Ammon's horn (tissue), 1 donor: ENCODE measurements around the gene RBM33.
A peak's percentile ranks its signal among the peaks of the same experiment; 100 is the strongest.

ENCODE experiments used
- DNase-seq: peaks from one replicate; pipeline ENCODE4 v3.0.0-alpha.2; 2016; ENCODE audit warnings: low spot score

RBM33 gene

GRCh38 chr7:155797262-155798250 is 153.1 kb downstream of the RBM33 start:
- no peak for DNase-seq

- no peak for DNase-seq
Measured at GRCh38 chr7:155798673-155799439, 154.4 kb downstream of the RBM33 start.

- DNase-seq: peak; percentile 24
Measured at GRCh38 chr7:155799514-155799913, 155.1 kb downstream of the RBM33 start.

GRCh38 chr7:155800301-155800700 is 155.8 kb downstream of the RBM33 start:
- DNase-seq: no peak

GRCh38 chr7:155800741-155801267 is 156.3 kb downstream of the RBM33 start:
- DNase-seq: no peak

- DNase-seq: no peak
Measured at GRCh38 chr7:155802291-155802690, 157.8 kb downstream of the RBM33 start.

- no peak for DNase-seq
Measured at GRCh38 chr7:155802906-155803417, 158.5 kb downstream of the RBM33 start.

GRCh38 chr7:155803418-155804376 is 159.2 kb downstream of the RBM33 start:
- no peak for DNase-seq

- DNase-seq: no peak
Measured at GRCh38 chr7:155804431-155804831, 160.0 kb downstream of the RBM33 start.

- DNase-seq: peak; percentile 59
Measured at GRCh38 chr7:155804897-155805825, 160.7 kb downstream of the RBM33 start.

GRCh38 chr7:155805826-155806095 is 161.3 kb downstream of the RBM33 start:
- DNase-seq: no peak

- no peak for DNase-seq
Measured at GRCh38 chr7:155806096-155806871, 161.8 kb downstream of the RBM33 start.

- no peak for DNase-seq
Measured at GRCh38 chr7:155807065-155807671, 162.7 kb downstream of the RBM33 start.

- DNase-seq: no peak
Measured at GRCh38 chr7:155807789-155808548, 163.5 kb downstream of the RBM33 start.

- no peak for DNase-seq
Measured at GRCh38 chr7:155808549-155809331, 164.3 kb downstream of the RBM33 start.

- no peak for DNase-seq
Measured at GRCh38 chr7:155809332-155809946, 165.0 kb downstream of the RBM33 start.
